ENCODE data around the gene FOXP1.

- TF ChIP-seq CTCF (IDR thresholded peaks at IDR 0.05) (no peak), POLR2A (IDR thresholded peaks at IDR 0.05) (no peak)
Observed at GRCh38 chr3:71211083-71211482, 372.4 kb downstream of the FOXP1 start.
